HG03064 (cell line): ENCODE results near the gene RTP5.

Experiments
- ATAC-seq: cut with Tn5 transposase; IDR thresholded peaks from one replicate; pipeline ENCODE4 v1.9.1; 2021; ENCODE audit warnings: low read depth; ENCODE audit not compliant: unreplicated experiment

Gene RTP5

GRCh38 chr2:241885946-241886643 lies 16.6 kb downstream of the RTP5 start:
- ATAC-seq: no peak

- no peak for ATAC-seq
Observed at GRCh38 chr2:241886840-241887447, 17.4 kb downstream of the RTP5 start.

GRCh38 chr2:241887806-241888522 lies 18.4 kb downstream of the RTP5 start:
- no peak for ATAC-seq

- no peak for ATAC-seq
Observed at GRCh38 chr2:241888641-241889040, 19.1 kb downstream of the RTP5 start.

- no peak for ATAC-seq
Observed at GRCh38 chr2:241890524-241891235, 21.2 kb downstream of the RTP5 start.

GRCh38 chr2:241891315-241891987 lies 21.9 kb downstream of the RTP5 start:
- no peak for ATAC-seq

- ATAC-seq: no peak
Observed at GRCh38 chr2:241891988-241892298, 22.4 kb downstream of the RTP5 start.

- ATAC-seq: no peak
Observed at GRCh38 chr2:241892299-241893137, 23.0 kb downstream of the RTP5 start.

GRCh38 chr2:241893265-241893664 lies 23.7 kb downstream of the RTP5 start:
- no peak for ATAC-seq

GRCh38 chr2:241894056-241894641 lies 24.6 kb downstream of the RTP5 start:
- ATAC-seq: no peak

GRCh38 chr2:241894681-241895426 lies 25.3 kb downstream of the RTP5 start:
- no peak for ATAC-seq

- ATAC-seq: no peak
Observed at GRCh38 chr2:241895427-241895711, 25.8 kb downstream of the RTP5 start.

- ATAC-seq: no peak
Observed at GRCh38 chr2:241895712-241896641, 26.4 kb downstream of the RTP5 start.

- ATAC-seq: no peak
Observed at GRCh38 chr2:241896746-241897201, 27.2 kb downstream of the RTP5 start.

GRCh38 chr2:241897231-241897916 lies 27.8 kb downstream of the RTP5 start:
- ATAC-seq: no peak

GRCh38 chr2:241898463-241899270 lies 29.1 kb downstream of the RTP5 start:
- ATAC-seq: no peak
